ENCODE results near the gene FAM193A.
"Not testable (repeated sequence)": the region's sequence is repeated elsewhere in the genome, so short reads cannot be mapped to it uniquely, and the experiment has no call there.

FAM193A gene

DNA sequence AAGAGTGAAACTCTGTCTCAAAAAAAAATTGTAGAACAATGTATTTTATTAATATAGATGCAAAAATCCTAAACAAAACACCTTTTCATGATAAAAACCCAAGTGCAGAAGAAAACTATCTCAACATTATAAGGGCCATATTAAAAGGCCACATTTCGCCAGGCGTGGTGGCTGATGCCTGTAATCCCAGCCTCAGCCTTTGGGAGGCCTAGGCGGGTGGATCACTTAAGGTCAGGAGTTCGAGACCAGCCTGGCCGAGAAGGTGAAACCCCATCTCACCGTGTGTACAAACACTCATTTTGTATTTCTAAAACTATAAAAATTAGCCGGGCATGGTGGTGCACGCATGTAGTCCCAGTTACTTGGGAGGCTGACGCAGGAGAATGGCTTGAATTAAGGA, 9.9 kb upstream of the FAM193A start:
- no peak for DNase-seq

DNA sequence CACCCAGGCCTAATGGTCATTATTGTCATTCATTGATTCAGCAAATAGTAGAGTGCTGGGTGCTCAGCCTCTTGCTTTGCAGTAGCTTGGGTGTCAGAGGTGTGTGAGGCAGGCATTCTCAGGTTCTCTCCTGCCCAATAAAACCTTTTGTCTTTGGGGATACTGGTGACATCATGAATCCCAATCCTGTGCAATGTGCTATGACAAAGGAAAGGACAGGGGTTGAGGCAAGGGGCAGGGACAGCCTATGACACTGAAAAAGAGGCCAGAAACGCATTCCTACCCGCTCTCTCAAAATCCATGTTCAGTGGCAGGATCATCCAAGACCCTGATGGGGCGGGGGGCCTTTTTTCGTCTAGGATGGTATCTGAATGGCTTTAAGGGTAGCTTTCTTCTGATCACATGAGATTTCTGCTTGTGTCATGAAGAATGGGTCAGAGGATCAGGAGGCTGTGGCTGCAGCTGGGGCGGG, 1.5 kb upstream of the FAM193A start:
- no peak for DNase-seq

DNA sequence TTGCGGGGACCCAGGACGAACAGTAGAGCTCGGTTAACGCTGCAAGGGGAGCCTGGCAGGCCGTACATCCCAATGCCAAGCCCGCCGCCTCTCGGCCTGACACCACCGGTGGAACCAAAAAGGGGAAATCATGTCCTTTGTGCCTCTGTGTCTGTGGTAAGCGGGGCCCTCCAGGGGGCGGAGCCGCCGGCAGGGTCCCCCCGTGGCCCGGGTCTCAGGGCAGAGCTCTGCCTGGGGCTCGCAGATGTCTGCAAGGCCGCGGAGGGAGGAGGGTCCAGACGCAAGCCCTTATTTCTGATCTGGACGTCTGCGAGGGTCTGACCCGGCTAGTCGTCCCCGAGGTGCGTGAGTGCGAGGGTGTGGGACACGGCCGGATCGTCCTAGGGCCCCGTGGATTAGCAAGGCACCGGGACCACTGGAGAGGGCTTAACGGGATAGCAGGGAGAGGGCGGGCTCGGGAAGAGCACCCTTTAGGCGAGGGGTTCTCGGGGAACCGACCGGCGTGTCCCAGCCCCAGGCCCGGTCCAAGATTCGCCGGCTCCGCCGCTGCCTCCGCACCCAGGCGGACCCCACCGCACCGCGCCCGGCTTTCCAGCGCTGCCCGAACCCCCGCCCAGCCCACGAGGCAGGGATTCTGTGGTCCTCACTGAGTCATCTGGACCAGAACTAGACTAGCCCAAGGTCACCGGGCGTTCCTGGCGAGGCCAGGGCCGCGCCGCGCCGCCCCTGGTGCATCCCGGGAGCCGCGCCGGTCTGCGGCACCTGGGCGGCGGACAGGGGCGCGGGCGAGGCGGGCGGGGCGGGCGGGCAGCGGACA, 863 bp upstream of the FAM193A start:
- DNase-seq = no peak

DNA sequence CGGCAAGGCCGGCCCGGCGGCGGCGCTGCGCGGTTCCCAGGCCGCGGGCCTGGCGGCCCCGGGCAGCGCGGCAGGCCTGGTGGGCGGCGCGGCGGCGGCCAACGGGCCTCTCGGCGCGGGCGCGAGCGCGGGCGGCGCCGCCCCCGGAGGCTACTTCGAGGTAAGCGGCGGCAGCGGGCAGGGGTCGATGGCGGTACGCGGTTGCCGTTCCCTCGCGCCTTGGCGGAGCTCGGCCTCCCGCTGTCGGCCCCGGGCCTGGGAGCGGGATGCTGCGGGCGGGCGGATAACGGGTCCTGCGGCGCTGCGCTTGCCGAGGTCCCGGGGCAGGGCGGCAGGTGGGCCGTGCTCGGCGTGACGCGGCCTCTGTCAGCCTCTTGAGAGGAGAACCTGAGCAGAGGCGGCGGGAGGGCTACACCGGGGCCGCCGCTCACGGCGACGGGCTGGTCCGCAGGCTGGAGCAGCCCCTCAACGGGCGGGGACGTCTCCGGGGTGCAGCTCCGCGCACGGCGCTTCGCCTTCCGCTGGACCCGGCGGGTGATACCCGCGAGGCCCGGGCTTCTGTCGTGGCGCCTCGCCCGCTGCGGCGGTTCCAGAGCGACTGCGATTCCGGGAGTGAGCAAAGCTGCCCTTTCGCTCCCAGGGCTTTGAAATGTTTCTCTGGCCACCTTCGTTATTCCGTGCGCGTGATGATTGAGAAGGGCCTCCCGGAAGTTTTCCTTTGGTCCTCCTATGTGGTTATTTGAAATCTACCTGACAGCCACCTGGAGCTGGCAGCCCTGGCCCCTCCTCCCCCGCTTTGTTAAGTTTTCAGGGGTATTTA, 774 bp downstream of the FAM193A start:
- DNase-seq = no peak

DNA sequence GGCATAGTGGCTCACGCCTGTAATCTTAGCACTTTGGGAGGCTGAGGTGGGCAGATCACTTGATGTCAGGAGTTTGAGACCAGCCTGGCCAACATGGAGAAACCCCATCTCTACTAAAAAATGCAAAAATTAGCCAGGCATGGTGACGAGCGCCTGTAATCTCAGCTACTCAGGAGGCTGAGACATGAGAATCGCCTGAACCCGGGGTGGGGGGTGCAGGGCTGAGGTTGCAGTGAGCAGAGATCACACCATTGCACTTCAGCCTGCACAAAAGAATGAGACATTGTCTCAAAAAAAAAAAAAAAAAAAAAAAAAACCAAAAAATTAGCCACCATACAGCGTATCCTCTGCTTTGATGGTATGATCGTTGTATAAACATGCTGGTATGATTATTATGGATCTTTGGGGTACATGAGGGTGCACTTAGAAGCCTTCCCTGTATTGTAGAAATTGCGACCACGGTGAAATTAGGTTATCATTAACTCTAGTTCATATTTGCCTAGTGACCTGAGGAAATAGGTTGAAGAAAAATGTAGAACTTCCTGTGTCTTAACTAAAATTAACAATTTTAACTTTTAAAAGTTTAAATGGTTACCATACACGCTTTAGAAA, 7.2 kb downstream of the FAM193A start:
- not testable (repeated sequence) for DNase-seq

DNA sequence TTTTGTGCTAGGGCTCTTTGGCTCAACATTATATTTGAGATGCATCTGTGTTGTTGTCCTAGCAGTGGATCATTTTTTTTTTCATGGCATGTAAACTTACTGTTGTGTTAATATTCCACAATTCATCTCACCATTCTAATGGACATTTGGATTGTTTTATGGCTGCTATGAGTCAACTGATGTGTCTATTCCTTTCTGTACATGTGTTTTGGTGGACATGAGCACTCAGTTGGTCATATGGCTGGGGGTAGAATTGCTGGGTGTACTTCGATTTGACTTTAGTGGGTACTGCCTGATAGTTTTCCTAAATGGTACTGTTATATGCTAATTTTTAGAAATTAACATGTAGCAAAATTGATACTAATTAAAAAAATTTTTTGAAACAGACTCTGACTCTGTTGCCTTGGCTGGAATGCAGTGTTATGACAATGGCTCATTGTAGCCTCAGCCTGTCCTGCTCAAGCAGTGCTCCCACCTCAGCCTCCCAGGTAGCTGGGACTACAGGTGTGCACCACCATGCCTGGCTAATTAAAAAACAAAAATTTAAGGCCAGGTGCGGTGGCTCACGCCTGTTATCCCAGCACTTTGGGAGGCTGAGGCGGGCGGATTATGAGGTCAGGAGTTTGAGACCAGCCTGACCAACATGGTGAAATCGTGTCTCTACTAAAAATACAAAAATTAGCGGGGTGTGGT, 9.0 kb downstream of the FAM193A start:
- no peak for DNase-seq

DNA sequence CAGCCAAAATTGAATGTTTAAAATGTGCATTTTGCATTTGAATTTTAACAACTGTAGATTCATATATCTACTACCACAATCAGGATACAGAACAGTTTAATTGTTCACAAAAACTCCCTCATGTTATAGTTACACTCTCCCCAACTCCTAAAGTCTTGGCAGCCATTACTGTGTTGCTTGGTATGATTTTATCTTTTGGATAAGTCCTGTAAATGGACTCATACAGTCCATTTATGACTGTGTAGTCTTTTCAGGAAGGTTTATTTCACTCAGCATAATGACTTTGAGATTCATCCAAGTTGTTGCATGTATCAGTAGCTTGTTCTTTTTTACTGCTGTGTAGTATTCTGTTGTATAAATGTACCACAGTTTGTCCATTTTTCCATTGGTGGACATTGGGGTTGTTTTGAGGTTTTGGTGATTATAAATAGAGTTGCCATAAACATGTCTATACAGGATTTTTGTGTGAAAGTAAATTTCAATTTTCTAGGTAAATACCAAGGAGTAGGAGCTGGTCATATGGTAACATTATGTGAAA, 9.9 kb downstream of the FAM193A start:
- DNase-seq = no peak

DNA sequence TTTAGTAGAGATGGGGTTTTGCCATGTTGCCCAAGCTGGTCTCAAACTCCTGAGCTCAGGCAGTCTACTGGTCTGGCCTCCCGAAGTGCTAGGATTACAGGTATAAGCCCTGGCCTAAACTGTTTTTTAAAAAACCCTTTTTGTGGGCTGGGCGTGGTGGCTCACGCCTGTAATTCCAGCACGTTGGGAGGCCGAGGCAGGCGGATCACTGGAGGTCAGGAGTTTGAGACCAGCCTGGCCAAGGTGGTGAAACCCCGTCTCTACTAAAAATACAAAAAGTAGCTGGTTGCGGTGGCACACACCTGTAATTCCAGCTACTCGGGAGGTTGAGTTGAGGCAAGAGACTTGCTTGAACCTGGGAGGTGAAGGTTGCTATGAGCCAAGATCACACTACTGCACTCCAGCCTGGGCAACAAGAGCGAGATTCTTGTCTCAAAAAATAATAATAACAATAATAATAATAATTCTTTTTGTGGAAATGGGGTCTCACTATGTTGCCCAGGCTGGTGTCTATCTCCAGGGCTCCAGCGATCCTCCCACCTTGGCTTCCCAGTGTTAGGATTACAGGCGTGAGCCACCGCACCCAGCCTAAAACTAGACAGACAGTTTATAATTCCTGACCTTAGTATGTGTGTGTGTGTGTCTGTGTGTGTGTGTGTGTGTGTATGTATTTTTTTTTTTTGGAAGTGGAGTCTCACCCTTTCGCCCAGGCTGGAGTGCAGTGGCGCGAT, 10.7 kb downstream of the FAM193A start:
- DNase-seq = not testable (repeated sequence)

DNA sequence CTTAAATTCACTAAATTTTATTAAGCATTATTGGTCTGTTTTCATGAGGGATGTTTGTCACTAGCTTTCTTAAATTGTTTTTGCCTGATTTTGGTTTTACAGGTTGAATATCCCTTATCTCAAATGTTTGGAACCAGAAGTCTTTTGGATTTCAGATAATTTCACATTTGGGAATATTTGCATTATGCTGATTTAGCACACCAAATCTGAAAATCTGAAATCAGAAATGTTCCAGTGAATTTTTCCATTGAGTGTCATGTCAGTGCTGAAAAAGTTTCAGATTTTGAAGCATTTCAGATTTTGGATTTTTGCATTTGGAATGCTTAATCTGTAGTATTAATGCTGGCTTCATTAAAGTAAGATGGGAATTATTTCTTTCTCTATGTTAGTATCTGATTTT, 14.7 kb downstream of the FAM193A start:
- no peak for DNase-seq

DNA sequence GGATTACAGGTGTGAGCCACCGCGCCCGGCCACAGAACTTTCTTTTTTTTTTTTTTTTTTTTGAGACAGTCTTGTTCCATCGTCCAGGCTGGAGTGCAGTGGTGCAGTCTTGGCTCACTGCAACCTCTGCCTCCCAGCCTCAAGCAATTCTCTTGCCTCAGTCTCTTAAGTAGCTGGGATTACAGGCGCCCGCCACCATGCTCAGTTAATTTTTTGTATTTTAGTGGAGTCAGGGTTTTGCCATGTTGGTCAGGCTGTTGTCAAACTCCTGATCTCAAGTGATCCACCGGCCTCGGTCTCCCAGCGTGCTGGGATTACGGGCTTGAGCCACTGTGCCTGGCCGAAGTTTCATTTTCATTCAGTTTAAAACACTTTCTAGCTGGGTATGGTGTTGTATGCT, 16.4 kb downstream of the FAM193A start:
- DNase-seq = no peak

DNA sequence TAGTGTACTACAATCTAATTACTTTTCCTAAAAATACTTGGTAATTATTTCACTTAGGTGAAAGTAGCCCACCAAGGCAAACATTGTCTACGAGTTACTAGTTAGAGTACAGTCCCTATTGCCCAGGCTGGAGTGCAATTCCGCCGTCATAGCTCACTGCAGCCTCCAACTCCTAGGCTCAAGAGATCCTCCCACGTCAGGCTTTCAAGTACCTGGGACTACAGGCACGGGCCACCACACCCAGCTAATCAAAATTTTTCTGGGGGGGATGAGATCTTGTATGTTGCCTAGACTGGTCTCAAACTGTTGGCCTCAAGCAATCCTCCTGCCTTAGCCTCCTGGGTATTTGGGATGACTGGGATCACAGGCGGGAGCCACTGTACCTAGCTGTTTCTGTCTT, 21.9 kb downstream of the FAM193A start:
- DNase-seq = no peak

DNA sequence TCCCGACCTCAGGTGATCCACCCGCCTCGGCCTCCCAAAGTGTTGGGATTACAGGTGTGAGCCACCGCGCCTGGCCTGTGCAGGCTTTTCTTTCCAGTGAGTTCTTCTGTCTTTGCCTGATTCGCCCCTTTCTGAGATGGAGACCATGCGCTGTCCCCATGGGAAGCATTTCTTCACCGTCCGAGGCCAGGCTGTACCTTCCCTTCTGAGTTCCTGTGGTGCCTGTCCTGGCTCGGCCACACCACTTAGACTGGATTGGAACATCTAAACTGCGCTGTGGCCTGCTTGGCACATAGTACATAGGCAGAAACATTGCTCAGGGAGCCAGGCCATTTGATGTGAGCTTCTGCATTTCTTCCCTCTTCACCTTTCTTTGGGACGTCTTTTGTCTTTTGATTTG, 23.7 kb downstream of the FAM193A start:
- DNase-seq = no peak

DNA sequence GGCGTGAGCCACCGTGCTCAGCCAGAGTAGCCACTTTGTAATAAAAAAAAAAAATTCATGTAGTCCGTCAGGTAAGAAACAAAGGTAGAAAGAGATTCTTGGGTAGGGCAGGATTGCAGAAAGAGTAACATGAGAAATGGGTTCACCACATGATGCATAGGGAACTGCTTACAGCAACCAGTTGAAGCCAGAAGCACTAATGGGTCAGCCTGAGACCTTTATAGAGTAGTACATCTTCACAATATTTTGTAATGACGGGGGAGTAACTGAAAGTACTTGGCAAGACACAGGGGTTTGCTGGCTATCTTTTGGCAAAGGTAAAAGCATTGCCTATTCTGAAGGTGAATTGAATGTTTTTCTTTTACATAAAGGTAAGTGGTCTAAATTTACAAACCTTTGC, 29.1 kb downstream of the FAM193A start:
- no peak for DNase-seq

DNA sequence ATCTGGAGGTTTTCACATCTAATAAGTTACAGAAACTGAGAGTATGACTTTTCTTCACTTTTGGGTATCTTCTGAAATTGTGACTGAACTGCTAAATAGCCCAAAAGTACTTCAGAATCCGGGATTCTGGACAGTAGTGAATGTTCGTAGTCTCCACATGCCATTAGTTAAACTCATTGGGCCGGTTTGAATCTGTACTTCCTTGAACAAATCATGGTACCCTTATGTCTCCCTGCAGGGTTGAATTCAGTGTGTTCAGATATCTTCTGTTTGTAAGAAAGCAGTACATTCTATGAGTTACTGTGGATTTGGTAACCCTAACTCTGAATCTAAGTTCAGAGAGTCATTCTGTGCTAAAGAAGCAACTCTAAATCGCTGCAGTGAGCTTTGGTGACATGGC, 33.6 kb downstream of the FAM193A start:
- no peak for DNase-seq

DNA sequence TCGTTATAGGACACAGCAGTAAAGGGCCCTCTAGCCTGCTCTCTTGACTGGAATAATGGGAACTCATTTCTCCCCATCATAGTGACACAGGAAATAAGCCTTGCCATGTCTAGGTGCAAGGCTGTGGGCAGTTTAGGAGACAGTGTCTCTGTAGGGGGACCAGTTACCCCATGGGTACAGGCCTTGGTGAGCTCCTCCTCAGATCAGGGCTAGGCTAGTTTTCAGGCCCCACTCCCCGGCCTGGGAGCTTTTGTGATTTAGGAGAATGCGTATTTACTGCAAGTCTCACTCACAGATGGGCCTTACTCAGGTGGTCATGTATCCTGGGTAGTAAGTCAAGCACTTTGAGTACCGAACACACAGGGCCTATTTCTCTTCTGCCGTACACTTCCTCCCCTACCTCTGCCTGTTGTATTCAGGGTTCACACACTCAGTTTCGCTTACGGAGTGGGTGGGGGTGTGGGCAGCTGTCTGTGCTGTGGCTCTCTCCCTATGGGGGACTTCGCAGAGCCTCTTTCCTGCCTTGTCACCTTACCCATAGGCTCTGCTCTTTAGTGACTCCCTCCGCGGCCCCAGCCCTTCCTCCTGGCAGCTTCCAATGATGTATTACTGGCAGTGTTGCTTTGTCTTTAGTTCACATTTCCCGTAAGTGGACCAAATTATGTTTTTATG, 34.2 kb downstream of the FAM193A start:
- DNase-seq = no peak

DNA sequence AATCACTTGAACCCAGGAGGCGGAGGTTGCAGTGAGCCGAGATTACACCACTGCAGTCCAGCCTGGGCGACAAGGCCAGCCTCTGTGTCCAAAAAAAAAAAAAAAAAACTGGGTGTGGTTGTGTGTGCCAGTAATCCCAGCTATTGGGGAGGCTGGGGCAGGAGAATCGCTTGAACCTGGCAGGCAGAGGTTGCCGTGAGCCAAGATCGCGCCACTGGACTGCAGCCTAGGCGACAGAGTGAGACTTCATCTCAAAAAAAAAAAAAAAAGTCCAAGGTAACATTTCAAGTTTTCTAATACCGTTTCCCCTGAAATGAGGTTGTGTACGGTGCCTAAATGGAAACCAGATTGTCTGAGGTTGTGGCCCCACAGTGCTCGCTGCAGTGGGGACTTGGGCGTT, 35.6 kb downstream of the FAM193A start:
- no peak for DNase-seq

DNA sequence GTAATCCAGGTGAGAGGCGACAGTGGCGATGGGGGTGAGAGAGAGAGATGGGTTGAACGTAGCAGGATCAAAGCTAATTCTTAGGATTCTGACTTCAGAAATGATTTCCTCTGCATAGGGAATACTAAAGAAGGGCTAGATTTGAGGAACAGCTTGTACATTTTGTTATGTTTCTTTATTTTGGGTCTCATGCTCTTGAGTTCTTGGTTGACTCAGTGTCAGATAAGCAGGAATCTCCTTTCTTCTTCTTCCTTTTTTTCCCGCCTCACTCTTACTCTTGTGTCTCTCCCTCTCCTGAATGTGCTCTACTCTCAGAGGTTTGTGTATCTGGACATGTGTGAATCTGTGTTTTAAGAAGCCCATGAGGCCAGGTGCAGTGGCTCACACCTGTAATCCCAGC, 36.4 kb downstream of the FAM193A start:
- no peak for DNase-seq

DNA sequence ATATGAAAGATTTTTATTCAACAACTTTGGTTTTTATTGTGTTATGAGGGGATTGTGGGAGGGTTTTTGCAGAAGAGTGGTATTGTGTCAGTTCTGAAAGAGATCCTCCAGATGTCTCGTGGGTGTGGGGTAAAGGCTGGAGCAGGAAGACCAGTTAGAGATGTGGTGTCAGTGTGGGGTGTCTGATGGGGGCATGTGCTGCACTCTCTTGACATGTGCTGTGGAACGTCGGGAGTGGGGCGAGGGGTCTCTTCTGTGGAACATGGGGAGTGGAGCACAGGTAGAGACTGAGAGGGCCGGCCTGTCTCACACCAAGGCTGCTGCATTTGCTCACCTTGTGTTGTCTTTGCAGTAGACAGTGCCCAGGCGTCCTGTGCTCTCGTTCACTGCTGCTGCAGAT, 37.6 kb downstream of the FAM193A start:
- DNase-seq = no peak

DNA sequence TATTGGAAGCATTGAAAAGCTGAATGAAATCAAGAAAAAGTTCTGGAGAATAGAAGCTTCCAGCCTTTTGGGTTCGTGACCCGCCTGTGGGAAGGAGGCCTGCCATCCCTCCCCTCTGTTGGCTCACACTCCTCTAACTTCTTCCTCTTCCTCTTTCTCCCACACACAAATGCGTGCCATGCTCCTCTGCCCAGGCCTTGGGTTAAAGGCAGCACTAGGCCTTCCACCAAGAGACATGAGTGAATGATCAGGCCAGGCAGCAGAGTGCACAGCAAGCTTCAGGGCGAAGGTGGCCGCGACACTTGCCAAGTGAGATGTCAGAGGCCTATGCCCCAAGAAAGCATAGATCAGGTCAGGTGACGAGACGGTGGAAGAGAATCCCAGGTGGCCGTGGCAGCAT, 38.4 kb downstream of the FAM193A start:
- no peak for DNase-seq

DNA sequence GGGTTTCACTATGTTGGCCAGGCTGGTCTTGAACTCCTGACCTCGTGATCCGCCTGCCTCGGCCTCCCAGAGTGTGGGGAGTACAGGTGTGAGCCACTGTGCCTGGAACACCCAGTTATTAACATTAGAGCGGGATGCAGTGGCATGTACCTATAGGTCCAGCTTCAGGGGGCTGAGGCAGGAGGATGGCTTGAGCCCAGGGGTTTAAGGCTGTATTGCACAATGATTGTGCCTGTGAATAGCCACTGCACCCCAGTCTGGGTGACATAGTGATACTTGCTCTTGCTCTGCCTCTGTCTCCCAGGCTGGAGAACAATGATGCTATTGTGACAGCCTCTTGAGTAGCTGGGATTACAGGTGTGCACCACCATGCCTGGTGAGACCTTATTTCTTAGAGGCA, 39.8 kb downstream of the FAM193A start:
- no peak for DNase-seq

DNA sequence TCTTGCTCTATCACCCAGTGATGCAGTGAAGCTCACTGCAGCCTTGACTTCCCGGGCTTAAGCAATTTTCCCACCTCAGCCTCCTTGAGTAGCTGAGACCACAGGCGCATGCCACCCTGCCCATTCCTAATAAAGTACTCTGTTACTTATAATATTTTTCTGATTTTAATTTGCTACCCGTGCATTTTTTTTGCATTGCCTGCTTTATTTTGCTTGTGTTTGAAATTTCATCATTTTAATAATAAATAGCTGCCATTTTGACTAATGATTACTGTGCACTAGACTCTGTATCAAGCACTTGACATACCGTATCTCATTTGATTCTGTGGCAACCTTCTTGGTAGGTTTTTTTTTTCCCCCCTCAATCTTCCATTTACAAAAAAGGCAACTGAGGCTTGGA, 41.7 kb downstream of the FAM193A start:
- DNase-seq = no peak

DNA sequence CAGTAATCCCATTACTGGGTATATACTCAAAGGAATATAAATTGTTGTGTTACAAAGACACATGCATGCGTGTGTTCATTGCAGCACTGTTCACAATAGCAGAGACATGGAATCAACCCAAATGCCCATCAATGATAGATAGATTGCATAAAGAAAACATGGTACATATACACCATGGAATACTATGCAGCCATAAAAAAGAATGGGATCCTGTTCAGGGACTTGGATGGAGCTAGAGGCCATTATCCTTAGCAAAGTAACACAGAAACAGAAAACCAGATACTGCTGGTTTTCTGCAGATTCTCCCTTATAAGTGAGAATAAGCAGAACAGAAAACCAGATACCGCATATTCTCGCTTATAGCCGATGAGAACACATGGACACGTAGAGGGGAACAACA, 43.5 kb downstream of the FAM193A start:
- no peak for DNase-seq
